Skeletal muscle cell (primary cell): ENCODE results near the gene OPRM1.

Source experiments
- DNase-seq: peaks from one replicate; pipeline ENCODE4 v3.0.0-alpha.2; 2010; ENCODE audit warnings: low read depth
- H3K4me3 ChIP-seq: 2 replicates; pipeline ENCODE4 v1.5.1; 2011; ENCODE audit warnings: low read depth, mild to moderate bottlenecking, control low read depth, low read length, moderate library complexity

Gene OPRM1

DNA sequence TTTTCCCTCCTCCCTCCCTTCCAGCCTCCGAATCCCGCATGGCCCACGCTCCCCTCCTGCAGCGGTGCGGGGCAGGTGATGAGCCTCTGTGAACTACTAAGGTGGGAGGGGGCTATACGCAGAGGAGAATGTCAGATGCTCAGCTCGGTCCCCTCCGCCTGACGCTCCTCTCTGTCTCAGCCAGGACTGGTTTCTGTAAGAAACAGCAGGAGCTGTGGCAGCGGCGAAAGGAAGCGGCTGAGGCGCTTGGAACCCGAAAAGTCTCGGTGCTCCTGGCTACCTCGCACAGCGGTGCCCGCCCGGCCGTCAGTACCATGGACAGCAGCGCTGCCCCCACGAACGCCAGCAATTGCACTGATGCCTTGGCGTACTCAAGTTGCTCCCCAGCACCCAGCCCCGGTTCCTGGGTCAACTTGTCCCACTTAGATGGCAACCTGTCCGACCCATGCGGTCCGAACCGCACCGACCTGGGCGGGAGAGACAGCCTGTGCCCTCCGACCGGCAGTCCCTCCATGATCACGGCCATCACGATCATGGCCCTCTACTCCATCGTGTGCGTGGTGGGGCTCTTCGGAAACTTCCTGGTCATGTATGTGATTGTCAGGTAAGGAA, at the start of gene OPRM1:
TSS of gene OPRM1 (plus strand) at position 10 of the 612 bp plus-strand sequence. CDS start at position 315, 305 bp downstream.
- DNase-seq = no peak
- H3K4me3 ChIP-seq = no peak within 1 kb of the TSS

DNA sequence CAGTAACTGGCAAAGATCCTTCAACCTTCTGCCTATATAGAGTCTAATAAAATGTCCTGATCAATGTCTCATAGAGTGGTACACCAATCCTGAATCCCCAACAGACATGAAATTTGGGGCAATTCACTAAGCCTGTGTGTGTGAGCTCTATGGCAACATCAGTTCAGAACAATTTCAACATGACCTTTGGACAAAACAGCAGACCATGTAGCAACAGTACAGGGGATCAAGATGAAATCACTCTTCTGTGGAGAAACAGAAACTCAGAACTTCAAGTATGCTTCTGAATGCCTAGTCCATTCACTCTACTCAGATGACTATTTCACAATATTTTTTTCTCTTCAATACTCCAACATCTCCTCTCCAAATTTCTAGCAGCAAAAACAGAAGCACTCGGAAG, 49.1 kb upstream of the OPRM1 start:
- no peak for DNase-seq
- H3K4me3 ChIP-seq = no peak overlapping the region

DNA sequence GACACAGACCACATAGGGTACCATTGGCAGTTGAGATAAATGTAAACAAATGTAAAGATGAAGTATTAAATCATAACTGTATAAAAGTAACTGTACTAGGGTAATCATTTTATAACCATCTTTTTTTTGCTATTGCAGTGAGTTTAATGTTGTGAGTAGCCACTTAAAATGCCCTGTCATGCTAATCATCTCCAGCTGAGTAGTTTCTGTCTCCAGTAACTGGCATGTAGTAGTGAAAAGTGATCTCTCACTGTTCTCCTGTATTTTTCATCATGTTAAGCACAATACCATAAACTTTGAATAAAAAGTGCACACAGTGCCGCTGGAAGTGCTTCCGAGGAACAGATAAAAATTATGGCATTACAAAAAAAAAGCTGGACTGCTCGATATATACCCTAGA, 45.0 kb upstream of the OPRM1 start:
- DNase-seq = no peak
- no peak overlapping the region for H3K4me3 ChIP-seq

DNA sequence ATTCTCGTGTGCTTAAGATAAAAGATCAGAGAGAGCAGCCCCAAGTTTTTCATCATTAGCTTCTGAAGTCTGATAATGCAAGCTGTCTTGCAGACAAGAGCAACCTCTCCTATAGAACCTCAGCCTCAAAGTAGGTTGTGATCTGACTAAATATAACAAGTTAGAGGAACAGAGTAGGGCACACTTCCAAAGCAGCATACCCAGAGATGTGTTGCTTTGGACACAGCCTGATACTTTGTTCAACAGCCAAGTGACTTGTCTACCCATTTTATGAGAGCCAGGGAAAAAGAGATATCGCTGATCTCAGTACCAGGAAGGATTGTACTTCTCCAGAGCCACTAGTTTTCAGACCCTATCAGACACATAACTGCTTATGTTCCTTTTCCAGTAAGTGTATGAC, 44.2 kb upstream of the OPRM1 start:
- no peak overlapping the region for H3K4me3 ChIP-seq
- DNase-seq = no peak

DNA sequence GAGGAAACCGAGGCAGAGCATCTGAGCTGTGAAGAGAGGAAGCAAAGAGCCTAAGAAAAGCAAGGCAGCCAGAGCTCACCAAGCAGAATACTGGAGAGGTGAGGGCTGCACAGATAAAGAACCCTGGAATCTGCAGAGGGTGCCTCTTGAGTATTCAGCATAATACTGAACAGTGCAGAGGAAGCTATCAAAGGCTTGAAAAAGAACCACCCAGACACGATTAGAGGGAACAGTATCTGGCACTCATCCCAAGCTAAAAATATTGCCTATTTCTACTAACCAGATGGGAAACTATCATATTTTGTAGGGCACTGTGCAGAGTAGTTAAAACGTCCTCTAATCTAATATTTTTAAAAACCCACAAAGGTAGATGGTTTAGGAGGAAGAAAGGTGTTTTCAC, 41.8 kb upstream of the OPRM1 start:
- no peak for DNase-seq
- no peak overlapping the region for H3K4me3 ChIP-seq

DNA sequence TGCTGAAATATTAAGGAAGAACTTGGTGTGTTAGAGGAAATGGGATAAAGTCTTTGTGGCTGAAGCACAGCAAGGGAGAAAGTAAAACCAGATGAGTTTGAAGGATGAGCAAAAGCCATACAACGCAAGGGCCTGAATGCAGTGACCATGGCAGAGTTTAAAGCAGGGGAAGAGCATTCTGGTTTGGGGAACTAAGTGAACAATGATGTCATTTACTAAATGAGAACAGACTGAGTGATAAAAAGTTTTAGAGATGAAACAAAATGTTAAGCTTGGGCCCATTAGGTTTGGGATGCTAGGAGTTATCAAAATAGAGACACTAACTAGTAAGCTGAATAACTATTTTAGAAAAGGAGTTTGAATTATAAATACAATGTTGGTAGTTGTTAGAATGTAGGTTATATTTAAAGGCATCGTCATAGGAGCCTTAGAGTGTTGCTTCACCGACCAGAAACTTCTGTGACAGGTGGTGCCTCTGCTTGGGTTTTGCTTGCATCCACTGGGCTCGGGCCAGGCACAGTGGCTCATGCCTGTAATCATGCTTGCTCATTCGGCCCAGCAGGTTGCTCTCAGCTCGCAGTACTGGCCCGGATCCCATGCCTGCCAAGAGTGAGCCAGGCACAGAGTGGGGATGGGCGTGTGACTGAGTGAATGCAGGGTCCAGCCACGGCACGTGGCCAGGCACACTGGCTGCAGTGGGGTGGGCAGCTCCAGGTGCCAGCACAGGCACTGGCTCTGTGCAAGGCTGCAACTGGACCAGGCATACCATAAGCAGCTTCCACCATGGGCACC, 37.4 kb upstream of the OPRM1 start:
- no peak overlapping the region for H3K4me3 ChIP-seq
- no peak for DNase-seq

DNA sequence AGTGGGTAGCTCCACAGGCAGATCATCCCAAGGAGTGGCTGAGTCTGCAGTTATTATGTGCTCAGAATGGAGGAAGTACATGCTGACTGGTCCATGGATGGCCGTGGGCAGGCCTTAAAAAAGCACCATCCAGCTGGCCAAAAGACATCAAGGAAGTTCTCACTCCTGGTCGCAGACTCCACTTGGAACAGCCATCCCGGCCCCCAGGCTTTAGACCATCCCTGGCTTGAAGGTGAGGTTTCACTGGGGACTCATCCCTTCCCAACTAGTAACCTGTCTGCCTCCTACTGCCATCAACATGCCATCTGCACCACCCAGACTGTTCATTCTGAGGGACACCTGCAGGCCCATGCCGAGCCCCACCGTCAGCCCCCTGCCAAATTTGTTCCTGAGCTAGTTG, 36.1 kb upstream of the OPRM1 start:
- no peak overlapping the region for H3K4me3 ChIP-seq
- DNase-seq = no peak

DNA sequence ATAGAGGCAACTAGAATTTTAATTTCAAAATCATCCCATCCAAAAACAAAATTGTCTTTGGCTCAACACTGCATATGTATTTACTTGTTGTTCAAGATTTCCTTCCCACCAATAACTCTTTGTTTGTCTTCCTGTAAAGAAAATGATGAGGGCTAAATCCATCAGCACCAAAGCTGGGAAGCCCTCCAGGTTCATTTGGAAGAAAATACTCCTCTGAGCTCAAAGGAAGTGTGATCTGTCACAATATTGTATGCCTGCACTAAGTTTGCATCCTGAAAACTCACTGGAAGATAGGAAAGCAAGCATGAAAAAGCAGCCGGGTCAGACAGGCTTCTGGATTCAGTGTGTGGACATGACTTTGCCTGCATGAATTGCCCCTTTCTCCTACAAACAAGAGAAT, 28.7 kb upstream of the OPRM1 start:
- no peak overlapping the region for H3K4me3 ChIP-seq
- no peak for DNase-seq

DNA sequence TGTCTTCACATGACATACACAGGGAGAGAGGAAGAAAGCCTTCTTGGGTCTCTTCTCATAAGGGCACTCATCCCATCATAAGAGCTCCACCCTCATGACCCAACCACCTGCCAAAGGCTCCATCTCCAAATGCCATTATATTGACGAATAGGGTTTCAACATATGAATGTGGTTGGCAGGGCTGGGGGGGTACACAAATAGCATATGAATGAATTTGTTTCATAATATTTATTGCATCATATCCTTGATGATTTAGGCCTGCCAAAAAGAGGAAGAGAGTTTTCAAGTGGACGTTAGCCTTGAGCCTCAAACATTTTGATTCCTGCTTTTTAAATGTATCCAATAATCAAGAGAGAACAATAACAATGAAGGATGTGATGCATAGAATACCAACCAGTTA, 26.2 kb upstream of the OPRM1 start:
- no peak overlapping the region for H3K4me3 ChIP-seq
- DNase-seq = no peak

DNA sequence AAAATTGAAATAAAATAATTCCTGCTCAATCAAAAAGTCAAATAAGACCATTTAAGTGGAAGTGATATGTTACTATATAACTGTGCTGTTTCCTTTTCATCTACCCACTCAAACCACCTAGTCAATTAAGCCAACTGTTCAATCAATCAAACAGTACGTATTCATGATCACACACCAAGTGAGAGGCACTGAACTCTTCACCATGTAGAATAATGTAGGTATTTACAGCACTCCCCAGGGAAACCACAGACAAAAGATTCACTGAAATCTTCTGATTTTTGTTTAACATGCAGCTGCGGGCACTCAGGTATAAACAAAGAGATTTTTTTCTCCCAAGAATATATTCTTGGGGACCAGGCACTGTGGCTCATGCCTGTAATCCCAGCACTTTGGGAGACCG, 21.3 kb upstream of the OPRM1 start:
- H3K4me3 ChIP-seq = no peak overlapping the region
- DNase-seq = no peak

DNA sequence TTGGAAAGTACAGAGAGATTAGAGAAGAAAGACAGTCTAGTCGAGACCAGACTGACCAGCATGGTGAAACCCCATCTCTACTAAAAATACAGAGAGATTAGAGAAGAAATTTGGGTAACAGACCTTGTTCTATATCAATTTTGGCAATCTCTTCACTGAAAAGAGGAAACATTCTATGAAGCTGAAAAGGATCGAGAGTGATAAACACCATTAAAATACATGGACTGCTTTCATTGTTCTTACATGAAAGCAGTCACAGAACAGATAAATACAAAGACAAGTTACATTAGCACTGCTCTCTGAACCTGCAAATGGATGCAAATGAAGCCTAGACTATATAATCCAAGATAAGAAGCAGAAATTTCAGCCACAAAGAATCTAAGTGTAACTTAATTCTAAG, 8.4 kb upstream of the OPRM1 start:
- no peak overlapping the region for H3K4me3 ChIP-seq
- no peak for DNase-seq

DNA sequence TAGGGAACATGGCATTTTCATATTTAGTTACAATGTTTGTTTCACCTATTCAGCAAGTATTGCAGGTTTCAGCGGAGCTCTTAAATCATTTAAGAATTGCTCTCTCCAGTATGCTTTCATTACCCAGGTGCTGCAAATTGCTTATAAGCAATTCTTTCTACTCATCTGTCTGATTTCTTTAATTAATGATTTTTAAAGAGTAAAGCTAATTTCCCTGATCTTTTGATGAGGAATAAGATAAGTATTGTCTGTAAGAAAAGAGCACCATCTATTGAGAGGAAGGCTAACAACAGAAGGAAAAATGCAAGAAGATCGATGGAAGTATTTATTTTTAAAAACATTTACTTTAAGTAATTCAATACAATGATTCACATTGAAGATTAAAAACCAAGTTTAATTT, 2.0 kb downstream of the OPRM1 start:
- no peak for DNase-seq
- no peak overlapping the region for H3K4me3 ChIP-seq

DNA sequence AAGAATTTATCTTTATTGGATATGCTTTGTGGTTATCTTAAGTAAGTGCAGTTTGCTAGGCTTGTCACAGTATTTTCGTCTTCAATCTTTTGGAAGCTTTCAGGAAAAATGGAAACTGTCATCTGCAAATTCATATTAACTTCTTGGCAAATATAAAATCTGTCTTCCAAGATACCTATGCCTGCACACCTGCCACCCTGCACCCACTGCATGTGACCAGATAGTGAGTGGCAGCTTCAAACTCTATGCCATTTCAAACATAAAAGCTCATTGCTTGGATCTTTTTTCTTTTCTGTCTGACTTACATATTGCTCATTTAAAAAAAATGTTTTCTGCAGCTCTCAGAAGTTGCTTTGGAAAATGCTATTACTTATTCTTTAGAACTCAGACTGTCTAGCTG, 14.1 kb downstream of the OPRM1 start:
- H3K4me3 ChIP-seq = no peak overlapping the region
- no peak for DNase-seq

DNA sequence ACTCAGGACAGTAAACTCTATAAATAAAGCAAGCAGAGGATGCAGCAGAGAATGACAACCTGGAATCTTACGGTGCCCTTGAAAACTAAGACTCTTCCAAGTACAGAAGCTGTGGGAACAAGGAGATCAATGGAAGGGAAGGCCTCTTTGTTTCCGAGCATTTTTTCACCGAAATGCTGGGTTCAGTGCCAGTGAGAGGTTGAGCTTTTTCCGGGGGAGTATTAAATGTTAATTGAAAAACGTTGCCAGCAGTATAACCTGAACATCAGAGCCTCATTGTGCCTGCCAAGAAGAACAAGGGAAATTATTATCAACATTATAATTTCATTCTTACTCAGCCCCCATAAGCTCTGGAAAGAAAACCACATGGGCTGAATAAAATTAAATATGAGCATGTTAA, 17.5 kb downstream of the OPRM1 start:
- no peak for DNase-seq
- H3K4me3 ChIP-seq = no peak overlapping the region

DNA sequence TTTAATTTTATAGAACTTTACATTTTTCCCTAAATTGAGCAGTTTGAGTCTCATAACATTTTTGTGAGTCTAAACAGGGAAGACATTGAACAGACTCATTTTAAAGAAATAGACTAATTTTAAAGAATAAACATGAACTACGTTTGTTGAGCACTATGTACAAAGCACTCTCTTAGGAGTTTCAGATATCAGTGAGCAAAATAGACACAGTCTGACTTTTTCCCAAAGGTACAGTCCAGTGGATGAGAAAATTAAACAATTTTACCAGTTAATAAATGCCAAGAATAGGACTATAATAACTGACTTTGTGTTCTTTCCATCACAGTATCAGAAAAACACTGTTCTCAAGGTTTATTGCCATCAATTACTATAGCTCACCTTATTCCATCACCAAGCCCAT, 18.1 kb downstream of the OPRM1 start:
- DNase-seq = no peak
- H3K4me3 ChIP-seq = no peak overlapping the region

DNA sequence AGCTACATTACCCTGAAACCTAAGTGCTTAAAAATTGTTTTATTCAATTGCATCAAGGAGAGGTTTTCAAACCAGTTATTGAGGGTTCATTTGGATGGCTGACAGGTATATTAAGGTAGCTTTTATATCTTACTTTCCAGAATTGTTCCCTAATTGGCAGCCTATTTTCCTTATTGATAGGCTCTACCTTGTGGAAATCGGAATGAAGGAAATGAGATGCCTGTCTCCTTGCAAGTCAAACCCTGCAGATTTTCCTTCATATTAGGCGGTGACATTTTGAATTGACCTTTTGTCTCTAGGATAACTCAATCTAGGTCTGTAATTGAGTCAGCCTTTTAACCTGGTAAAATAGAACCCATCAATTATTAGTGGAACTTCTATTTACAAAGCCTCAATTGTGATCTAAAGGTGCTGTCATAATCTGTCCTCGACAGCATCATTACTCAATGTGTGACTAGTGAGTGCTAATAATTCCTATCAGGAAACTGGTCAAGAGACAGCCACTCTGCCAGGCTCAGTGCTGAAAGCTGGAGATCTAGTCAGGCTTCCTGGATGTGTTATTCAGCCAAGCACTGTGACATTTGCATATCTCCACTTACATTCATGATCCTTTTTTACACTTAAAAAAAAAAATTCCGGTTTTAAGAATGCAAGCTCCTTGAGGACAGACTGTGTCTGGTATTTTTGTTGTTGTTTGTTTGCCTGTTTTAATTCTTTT, 20.1 kb downstream of the OPRM1 start:
- no peak for DNase-seq
- no peak overlapping the region for H3K4me3 ChIP-seq

DNA sequence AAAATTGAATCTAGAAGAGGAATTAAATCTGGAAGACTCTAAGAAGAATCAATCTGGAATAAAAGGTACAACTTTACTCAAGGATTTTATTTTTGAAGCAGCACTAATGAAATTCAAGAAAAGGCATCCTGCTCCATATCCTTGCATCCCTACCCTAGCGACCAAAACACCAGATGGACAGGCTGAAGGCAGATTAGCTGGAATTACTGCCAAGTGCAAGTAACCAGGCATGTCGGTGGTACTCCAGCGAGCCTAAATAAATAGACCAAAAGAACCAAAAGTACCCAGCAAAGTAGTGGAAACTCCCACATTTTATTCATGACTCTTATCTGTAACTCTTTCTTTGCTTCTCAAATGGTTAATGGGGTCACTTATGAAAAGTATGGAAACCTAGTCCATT, 21.0 kb downstream of the OPRM1 start:
- no peak overlapping the region for H3K4me3 ChIP-seq
- no peak for DNase-seq

DNA sequence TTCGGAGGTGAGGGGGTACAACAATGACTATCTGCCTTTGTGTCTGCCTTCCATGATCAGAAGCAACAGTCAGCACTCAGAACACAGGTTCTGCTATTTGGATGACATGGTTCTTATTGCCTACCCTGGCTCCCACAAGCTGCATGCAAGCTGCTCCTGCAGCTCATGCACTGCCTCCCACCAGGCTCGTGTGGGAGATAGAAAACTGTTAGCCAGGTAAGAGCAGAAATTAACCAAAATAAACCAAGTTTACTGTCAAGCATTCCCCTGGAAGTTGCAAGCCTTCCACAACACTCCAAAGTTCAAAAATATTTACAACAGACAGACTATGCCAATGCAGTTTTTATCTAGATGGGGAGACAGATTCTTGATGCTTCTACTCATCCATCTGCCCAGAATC, 31.0 kb downstream of the OPRM1 start:
- no peak overlapping the region for H3K4me3 ChIP-seq
- no peak for DNase-seq

DNA sequence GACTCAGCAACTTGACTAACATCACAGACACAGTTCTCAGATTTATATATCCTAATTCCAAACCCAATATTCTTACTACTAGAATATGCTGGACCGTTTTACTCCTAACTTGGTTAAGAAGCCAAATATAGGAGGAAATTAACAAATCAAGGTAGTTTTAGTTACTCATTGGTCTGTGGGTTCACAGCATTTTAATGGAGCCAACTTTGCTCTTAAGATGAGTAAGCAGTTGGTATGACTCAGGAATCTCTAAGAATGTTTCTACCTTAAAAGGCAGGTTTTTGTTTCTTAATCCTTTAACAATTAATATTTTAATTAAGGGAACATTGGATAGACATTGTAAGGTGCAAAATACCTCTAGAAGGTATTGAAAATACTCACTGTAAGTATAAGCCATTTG, 31.6 kb downstream of the OPRM1 start:
- no peak overlapping the region for H3K4me3 ChIP-seq
- DNase-seq = no peak

DNA sequence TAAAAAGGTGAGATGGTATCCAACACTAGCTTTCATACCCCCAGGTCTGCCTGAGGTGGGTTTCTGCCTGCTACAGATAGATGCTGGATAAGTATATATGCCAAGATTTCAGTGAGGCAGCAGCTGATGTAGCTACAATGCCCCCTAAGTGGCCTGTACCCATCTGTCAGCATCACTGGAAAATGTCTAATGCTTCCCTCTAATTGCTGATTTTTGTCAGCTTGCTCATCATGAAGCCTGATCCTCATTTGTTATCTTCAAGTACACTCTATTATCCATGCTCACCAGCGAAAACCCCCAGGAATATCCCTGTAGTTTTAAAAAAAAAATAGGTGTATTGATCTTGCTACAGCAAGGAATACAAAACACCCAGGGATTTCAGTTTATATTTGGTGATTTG, 32.2 kb downstream of the OPRM1 start:
- no peak overlapping the region for H3K4me3 ChIP-seq
- DNase-seq = no peak

DNA sequence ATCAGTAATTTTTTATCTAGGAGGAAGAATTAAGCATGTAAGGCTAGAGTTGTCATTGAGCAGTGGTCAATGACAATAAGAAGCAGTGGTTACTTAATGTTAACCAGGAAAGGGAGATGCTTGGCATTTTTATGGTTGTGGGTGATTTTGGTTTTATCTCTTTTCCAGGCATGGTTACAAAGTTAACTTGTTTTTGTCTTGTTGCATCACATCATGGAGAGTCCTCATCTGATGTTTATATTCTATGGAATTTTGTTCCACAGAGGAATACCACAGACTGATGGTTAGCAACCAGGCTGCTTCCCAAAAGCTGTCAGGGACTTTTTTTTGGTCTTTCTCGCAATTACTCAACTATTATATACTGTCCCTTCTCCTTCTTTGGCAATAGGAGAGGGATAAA, 32.7 kb downstream of the OPRM1 start:
- H3K4me3 ChIP-seq = no peak overlapping the region
- no peak for DNase-seq
